ENCODE measurements around the gene GRAMD1B.
"Not testable (repeated sequence)": the region's sequence is repeated elsewhere in the genome, so short reads cannot be mapped to it uniquely, and the experiment has no call there.

DNA sequence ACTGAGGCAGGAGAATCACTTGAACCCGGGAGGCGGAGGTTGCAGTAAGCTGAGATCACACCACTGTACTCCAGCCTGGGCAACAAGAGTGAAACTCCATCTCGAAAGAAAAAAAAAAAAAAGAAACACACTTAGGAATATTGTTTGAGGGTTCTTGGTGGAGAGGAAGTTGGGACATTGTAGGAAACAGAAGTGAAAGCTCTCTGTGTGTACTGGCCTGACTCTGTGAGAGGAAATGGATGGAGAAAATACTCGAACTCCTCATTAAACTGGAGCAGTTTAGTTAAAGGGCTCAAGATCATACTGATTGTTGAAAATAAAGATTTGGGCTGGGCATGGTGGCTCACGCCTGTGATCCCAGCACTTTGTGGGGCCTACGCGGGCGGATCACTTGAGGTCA lies 35.6 kb downstream of the GRAMD1B start:
- not testable (repeated sequence) for TF ChIP-seq POLR2A (IDR thresholded peaks at IDR 0.05)
- TF ChIP-seq, protein P1, sequence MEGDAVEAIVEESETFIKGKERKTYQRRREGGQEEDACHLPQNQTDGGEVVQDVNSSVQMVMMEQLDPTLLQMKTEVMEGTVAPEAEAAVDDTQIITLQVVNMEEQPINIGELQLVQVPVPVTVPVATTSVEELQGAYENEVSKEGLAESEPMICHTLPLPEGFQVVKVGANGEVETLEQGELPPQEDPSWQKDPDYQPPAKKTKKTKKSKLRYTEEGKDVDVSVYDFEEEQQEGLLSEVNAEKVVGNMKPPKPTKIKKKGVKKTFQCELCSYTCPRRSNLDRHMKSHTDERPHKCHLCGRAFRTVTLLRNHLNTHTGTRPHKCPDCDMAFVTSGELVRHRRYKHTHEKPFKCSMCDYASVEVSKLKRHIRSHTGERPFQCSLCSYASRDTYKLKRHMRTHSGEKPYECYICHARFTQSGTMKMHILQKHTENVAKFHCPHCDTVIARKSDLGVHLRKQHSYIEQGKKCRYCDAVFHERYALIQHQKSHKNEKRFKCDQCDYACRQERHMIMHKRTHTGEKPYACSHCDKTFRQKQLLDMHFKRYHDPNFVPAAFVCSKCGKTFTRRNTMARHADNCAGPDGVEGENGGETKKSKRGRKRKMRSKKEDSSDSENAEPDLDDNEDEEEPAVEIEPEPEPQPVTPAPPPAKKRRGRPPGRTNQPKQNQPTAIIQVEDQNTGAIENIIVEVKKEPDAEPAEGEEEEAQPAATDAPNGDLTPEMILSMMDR (IDR thresholded peaks at IDR 0.05 in 4 of 5, conservative IDR thresholded peaks at IDR 0.05 in 1 of 5), result not testable (repeated sequence)

Measured in gastrocnemius medialis (tissue), 4 donors.